Neural cell (in vitro differentiated cells): ENCODE measurements around the gene SULF2.

Experiments
- CTCF ChIP-seq: fragments of 450-650 bp; IDR thresholded peaks from 2 replicates; pipeline ENCODE4 v1.5.1; 2014; ENCODE audit warnings: antibody characterized with exemption, mild to moderate bottlenecking, moderate library complexity; ENCODE audit not compliant: poor library complexity, severe bottlenecking
- EP300 ChIP-seq: fragments of 450-650 bp; conservative IDR thresholded peaks from 2 replicates; pipeline ENCODE4 v1.6.1; 2014; ENCODE audit warnings: antibody characterized with exemption, mild to moderate bottlenecking, moderate library complexity; ENCODE audit not compliant: poor library complexity, severe bottlenecking
- EZH2 ChIP-seq: fragments of 200-600, 300-800 bp; shearing (Covaris generic), sonication (generic); IDR thresholded peaks from 2 replicates; pipeline ENCODE4 v1.6.1; 2014; ENCODE audit warnings: antibody characterized with exemption, low read length, borderline replicate concordance, mild to moderate bottlenecking; ENCODE audit not compliant: insufficient read depth, poor library complexity, severe bottlenecking
- POLR2AphosphoS5 ChIP-seq: IDR thresholded peaks from 2 replicates; pipeline ENCODE4 v1.6.1; 2012
- TAF1 ChIP-seq: IDR thresholded peaks from 2 replicates; pipeline ENCODE4 v1.6.1; 2012; ENCODE audit warnings: low read depth

- TF ChIP-seq CTCF (no peak), EP300 (no peak), EZH2 (no peak), POLR2AphosphoS5 (no peak), TAF1 (no peak)
Measured at GRCh38 chr20:47680804-47681529, 104.3 kb downstream of the SULF2 start.
